Mononuclear cell (primary cell): ENCODE data around the gene HTR2A. TPM values are rescaled to one million over a fixed set of nuclear protein-coding genes. Genes with fewer than 3 reads are reported as not detected.

Source experiments
- total RNA-seq: library from RNA; depleted of rRNA; stranded (reverse); fragments of >200 nt; gene quantifications from one replicate; pipeline ENCODE4 v1.2.3, GENCODE V29; 2012

Gene HTR2A
- total RNA-seq, 1 donor, result 0.10 TPM

Other genes starting within 250 kb of the HTR2A start
- 58.7 TPM for gene ESD, start 99.9 kb downstream of the HTR2A start, total RNA-seq